Measurements from ENCODE around the gene LYSMD1.

DNA sequence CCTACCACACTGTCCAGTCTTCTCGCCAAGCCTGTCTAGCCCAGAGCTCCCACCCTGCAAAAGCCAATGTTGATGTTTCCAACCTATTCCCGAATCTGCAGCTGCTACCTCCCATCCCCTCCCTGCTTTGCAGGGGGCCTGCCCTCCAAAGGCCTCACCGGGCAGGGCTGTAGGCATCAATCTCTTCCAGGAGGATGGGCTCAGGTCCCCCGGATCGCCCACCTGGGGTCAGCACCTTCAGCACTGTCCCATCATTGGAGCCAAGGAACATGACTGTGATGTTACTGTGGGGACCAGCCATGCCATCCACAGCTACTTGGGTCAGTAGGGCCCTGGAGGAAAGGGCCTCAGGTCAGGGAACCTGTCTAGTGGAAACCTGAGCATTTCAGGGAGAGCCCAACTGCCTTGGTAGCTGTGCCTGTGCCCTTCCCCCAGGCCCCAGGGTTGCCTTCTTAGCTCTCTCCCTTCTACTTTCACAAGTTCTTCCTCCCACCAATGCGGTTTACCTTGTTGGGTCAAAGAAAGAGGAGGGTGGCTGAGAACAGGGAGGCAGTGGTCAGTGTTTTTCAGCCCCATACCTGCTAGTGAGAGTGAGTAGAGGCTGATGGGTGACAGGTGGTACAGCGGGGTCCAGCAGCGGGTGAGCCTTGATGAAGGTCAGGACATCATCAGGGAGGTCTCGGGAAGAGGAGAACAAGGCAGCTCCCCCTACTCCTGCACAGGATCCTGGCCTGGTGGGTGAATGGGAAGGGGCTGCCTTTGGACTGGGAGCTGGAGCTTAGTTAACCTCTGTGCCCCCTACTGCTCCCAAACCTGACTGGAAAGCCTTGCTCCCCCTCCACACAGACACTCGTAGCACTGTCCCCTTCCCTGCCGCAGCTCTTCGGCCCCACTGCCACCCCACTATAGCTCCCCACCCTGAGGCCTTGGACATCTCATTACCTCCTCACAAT lies 30.0 kb downstream of the LYSMD1 start:
- TF ChIP-seq CTCF (IDR thresholded peaks at IDR 0.05) (no peak), POLR2A (IDR thresholded peaks at IDR 0.05) (no peak)

Data from thyroid gland (tissue), 4 donors.